HG03025 (cell line): ENCODE data around the gene CABCOCO1.

Experiments
- ATAC-seq: cut with Tn5 transposase; IDR thresholded peaks from one replicate; pipeline ENCODE4 v1.9.1; 2021; ENCODE audit warnings: mild to moderate bottlenecking, moderate library complexity; ENCODE audit not compliant: unreplicated experiment, low FRiP score

CABCOCO1 gene

GRCh38 chr10:61779950-61780659, 117.4 kb downstream of the CABCOCO1 start:
- no peak for ATAC-seq

- ATAC-seq, result no peak
Observed at GRCh38 chr10:61780732-61781131, 118.0 kb downstream of the CABCOCO1 start.

GRCh38 chr10:61781969-61782403, 119.3 kb downstream of the CABCOCO1 start:
- ATAC-seq, result no peak

- no peak for ATAC-seq
Observed at GRCh38 chr10:61784354-61785133, 121.8 kb downstream of the CABCOCO1 start.

- ATAC-seq, result no peak
Observed at GRCh38 chr10:61785473-61786105, 122.9 kb downstream of the CABCOCO1 start.

GRCh38 chr10:61786728-61787127, 124.0 kb downstream of the CABCOCO1 start:
- ATAC-seq, result peak; percentile 96

GRCh38 chr10:61787170-61787569, 124.4 kb downstream of the CABCOCO1 start:
- ATAC-seq, result no peak

GRCh38 chr10:61789031-61789430, 126.3 kb downstream of the CABCOCO1 start:
- no peak for ATAC-seq

GRCh38 chr10:61791216-61791615, 128.5 kb downstream of the CABCOCO1 start:
- no peak for ATAC-seq

GRCh38 chr10:61792097-61792716, 129.5 kb downstream of the CABCOCO1 start:
- no peak for ATAC-seq

- no peak for ATAC-seq
Observed at GRCh38 chr10:61792921-61793320, 130.2 kb downstream of the CABCOCO1 start.

GRCh38 chr10:61793760-61794703, 131.3 kb downstream of the CABCOCO1 start:
- ATAC-seq, result no peak

GRCh38 chr10:61795147-61795546, 132.4 kb downstream of the CABCOCO1 start:
- no peak for ATAC-seq

- no peak for ATAC-seq
Observed at GRCh38 chr10:61795551-61795950, 132.8 kb downstream of the CABCOCO1 start.

- no peak for ATAC-seq
Observed at GRCh38 chr10:61796785-61797184, 134.1 kb downstream of the CABCOCO1 start.

GRCh38 chr10:61797304-61798153, 134.8 kb downstream of the CABCOCO1 start:
- no peak for ATAC-seq

GRCh38 chr10:61798713-61799112, 136.0 kb downstream of the CABCOCO1 start:
- no peak for ATAC-seq

GRCh38 chr10:61801484-61801883, 138.8 kb downstream of the CABCOCO1 start:
- no peak for ATAC-seq

GRCh38 chr10:61803269-61803668, 140.5 kb downstream of the CABCOCO1 start:
- ATAC-seq, result no peak
